HL-60 (cell line): ENCODE results near the gene BICDL2.

Experiments used
- CTCF ChIP-seq: IDR thresholded peaks from one replicate; pipeline ENCODE4 v1.5.1; 2011; ENCODE audit warnings: low read length, control low read depth, inconsistent platforms; ENCODE audit not compliant: insufficient read depth
- GABPA ChIP-seq: IDR thresholded peaks from 2 replicates; pipeline ENCODE4 v1.6.1; 2012; ENCODE audit warnings: low read depth
- POLR2AphosphoS5 ChIP-seq: IDR thresholded peaks from 2 replicates; pipeline ENCODE4 v1.6.1; 2012; ENCODE audit warnings: low read depth
- REST ChIP-seq: IDR thresholded peaks from 2 replicates; pipeline ENCODE4 v1.6.1; 2012; ENCODE audit warnings: low read depth; ENCODE audit not compliant: insufficient replicate concordance
- SPI1 ChIP-seq: IDR thresholded peaks from 2 replicates; pipeline ENCODE4 v1.6.1; 2012; ENCODE audit warnings: low read depth, mild to moderate bottlenecking, borderline replicate concordance

GRCh38 chr16:3054965-3055733 lies 18.4 kb upstream of the BICDL2 start:
- TF ChIP-seq CTCF (no peak), POLR2AphosphoS5 (peak; percentile 88), REST (no peak), SPI1 (no peak), GABPA (peak; percentile 82)
